Mammary epithelial cell (primary cell): ENCODE results near the gene MFN2.

Experiments used
- EZH2 ChIP-seq: IDR thresholded peaks from 2 replicates; pipeline ENCODE4 v1.6.1; 2012; ENCODE audit warnings: low read length, inconsistent platforms, borderline replicate concordance
- TF ChIP-seq, protein P1 (sequence below), 2 donors: IDR thresholded peaks in 1 of 2; conservative IDR thresholded peaks in 1 of 2; 2 replicates each; pipeline ENCODE4 v1.5.1; 2011 to 2012; ENCODE audit warnings: inconsistent platforms in 2 of 2, low read length in 2 of 2, mild to moderate bottlenecking in 2 of 2, control low read depth in 1 of 2, low read depth in 1 of 2; ENCODE audit not compliant: insufficient read depth in 1 of 2; ENCODE audit errors: extremely low read depth in 1 of 2

DNA sequence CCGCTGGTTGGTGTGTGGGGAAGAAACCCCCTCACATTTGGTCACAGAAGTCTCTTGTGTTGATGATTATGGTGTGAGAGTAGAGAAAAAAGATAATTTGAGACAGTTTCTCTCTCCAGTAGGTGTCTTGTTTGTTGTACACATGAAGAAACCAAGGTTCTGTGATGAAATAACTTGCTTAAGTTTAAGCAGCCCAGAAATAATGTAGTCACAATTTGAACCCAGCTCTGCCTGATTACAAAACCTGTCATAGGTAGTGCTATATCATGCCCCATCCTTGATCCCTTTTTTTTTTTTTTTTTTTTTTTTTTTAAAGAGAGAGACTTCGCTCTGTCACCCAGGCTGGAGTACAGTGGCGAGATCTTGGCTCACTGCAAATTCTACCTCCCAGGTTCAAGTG lies 4.9 kb downstream of the MFN2 start:
- TF ChIP-seq, protein P1, sequence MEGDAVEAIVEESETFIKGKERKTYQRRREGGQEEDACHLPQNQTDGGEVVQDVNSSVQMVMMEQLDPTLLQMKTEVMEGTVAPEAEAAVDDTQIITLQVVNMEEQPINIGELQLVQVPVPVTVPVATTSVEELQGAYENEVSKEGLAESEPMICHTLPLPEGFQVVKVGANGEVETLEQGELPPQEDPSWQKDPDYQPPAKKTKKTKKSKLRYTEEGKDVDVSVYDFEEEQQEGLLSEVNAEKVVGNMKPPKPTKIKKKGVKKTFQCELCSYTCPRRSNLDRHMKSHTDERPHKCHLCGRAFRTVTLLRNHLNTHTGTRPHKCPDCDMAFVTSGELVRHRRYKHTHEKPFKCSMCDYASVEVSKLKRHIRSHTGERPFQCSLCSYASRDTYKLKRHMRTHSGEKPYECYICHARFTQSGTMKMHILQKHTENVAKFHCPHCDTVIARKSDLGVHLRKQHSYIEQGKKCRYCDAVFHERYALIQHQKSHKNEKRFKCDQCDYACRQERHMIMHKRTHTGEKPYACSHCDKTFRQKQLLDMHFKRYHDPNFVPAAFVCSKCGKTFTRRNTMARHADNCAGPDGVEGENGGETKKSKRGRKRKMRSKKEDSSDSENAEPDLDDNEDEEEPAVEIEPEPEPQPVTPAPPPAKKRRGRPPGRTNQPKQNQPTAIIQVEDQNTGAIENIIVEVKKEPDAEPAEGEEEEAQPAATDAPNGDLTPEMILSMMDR (conservative IDR thresholded peaks at IDR 0.05 in 1 of 2, IDR thresholded peaks at IDR 0.05 in 1 of 2; ENCODE audit: extremely low read depth in 1 of 2, insufficient read depth in 1 of 2, low read depth in 1 of 2, low read length in 2 of 2), result no peak
- TF ChIP-seq EZH2, result no peak
